Neural crest cell (in vitro differentiated cells): ENCODE results near the gene MTHFD1L. TPM values are rescaled to one million over a fixed set of nuclear protein-coding genes. Genes with fewer than 3 reads are reported as not detected.
"Not testable (repeated sequence)": the region's sequence is repeated elsewhere in the genome, so short reads cannot be mapped to it uniquely, and the experiment has no call there.

Experiments
- DNase-seq: peaks from one replicate; pipeline ENCODE4 v3.0.0; 2021; ENCODE audit warnings: low read depth, mixed read lengths, low spot score
- H3K27ac Mint-ChIP-seq: one replicate; pipeline ENCODE4 v1.8.0; 2021; ENCODE audit warnings: mild to moderate bottlenecking, mixed read lengths; ENCODE audit not compliant: unreplicated experiment
- H3K27me3 Mint-ChIP-seq: 2 replicates; pipeline ENCODE4 v1.8.0; 2021; ENCODE audit warnings: low read depth, mild to moderate bottlenecking, mixed read lengths
- H3K36me3 Mint-ChIP-seq: 2 replicates; pipeline ENCODE4 v1.8.0; 2021; ENCODE audit warnings: low read depth, mild to moderate bottlenecking, mixed read lengths
- H3K4me1 Mint-ChIP-seq: 2 replicates; pipeline ENCODE4 v1.8.0; 2021; ENCODE audit warnings: mixed read lengths
- H3K4me3 Mint-ChIP-seq: one replicate; pipeline ENCODE4 v1.8.0; 2021; ENCODE audit warnings: mild to moderate bottlenecking, mixed read lengths
- H3K9me3 Mint-ChIP-seq: 2 replicates; pipeline ENCODE4 v1.8.0; 2021; ENCODE audit warnings: mixed read lengths
- long read RNA-seq: library from polyadenylated mRNA; unstranded; transcript quantifications from one replicate; pipeline ENCODE4 v2.0.0, GENCODE V29; 2020
- total RNA-seq: library from RNA; stranded (reverse); gene quantifications from 2 replicates; pipeline ENCODE4 v1.2.1, GENCODE V29; 2021
- TF ChIP-seq, protein P1 (sequence below): fragments of 200-600 bp; sonication (generic); conservative IDR thresholded peaks from 2 replicates; pipeline ENCODE4 v1.5.0; 2021; ENCODE audit warnings: antibody characterized with exemption, mild to moderate bottlenecking

MTHFD1L gene
- total RNA-seq = 67.6 and 71.3 TPM in 2 replicates
- long read RNA-seq, partial matches to known transcripts = 33 of 40 reads
- long read RNA-seq, other reads (novel, unspliced or antisense) = 7 of 40 reads

DNA sequence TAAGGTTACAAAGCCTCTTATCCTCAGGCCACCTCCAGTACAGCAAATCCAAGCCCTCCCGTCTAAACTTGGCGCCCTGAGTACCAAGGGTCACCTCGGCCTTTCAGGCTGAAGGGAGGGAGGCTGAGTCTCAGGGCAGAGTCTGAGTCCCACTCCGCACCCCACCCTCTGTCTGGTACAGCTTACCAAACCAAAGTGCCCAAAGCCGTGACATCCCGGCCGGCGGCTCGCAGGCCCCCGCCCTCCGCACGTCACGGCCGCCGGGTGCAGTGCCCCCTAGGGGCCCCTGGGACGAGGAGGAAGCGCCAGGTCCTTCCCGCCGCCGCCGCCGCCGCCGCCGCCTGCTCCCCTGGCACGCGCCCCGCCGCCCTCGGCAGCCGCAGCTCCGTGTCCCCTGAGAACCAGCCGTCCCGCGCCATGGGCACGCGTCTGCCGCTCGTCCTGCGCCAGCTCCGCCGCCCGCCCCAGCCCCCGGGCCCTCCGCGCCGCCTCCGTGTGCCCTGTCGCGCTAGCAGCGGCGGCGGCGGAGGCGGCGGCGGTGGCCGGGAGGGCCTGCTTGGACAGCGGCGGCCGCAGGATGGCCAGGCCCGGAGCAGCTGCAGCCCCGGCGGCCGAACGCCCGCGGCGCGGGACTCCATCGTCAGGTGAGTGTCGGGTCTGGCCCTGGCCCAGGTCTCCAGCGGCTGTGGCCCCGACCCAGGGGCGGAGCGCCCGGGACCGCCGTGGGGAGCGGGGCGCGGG lies at the start of gene MTHFD1L:
TSS of gene MTHFD1L (plus strand) at position 297 of the 741 bp plus-strand sequence. CDS start at position 418, 121 bp downstream.
- H3K27ac Mint-ChIP-seq = peak within 1 kb of the TSS; percentile 96
- no peaks in the 10 kb centered on the region for H3K36me3 Mint-ChIP-seq

GRCh38 chr6:150816554-150816953 lies 48.9 kb upstream of the MTHFD1L start:
- not testable (repeated sequence) for H3K4me3 Mint-ChIP-seq, H3K9me3 Mint-ChIP-seq, DNase-seq, H3K27ac Mint-ChIP-seq, H3K27me3 Mint-ChIP-seq
- Mint-ChIP-seq H3K36me3 (peaks cover 16% of the 10 kb centered on the region), H3K4me1 (peaks cover 18% of the 10 kb centered on the region)

More for the DNA sequence above, at the start of gene MTHFD1L:
- peak within 1 kb of the TSS; percentile 95 for H3K4me3 Mint-ChIP-seq
- peak; percentile 74 for DNase-seq
- no peaks in the 10 kb centered on the region for H3K27me3 Mint-ChIP-seq
- TF ChIP-seq, protein P1, sequence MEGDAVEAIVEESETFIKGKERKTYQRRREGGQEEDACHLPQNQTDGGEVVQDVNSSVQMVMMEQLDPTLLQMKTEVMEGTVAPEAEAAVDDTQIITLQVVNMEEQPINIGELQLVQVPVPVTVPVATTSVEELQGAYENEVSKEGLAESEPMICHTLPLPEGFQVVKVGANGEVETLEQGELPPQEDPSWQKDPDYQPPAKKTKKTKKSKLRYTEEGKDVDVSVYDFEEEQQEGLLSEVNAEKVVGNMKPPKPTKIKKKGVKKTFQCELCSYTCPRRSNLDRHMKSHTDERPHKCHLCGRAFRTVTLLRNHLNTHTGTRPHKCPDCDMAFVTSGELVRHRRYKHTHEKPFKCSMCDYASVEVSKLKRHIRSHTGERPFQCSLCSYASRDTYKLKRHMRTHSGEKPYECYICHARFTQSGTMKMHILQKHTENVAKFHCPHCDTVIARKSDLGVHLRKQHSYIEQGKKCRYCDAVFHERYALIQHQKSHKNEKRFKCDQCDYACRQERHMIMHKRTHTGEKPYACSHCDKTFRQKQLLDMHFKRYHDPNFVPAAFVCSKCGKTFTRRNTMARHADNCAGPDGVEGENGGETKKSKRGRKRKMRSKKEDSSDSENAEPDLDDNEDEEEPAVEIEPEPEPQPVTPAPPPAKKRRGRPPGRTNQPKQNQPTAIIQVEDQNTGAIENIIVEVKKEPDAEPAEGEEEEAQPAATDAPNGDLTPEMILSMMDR = peak; percentile 66
- no peaks in the 10 kb centered on the region for H3K9me3 Mint-ChIP-seq
- H3K4me1 Mint-ChIP-seq = peaks cover 20% of the 10 kb centered on the region

DNA sequence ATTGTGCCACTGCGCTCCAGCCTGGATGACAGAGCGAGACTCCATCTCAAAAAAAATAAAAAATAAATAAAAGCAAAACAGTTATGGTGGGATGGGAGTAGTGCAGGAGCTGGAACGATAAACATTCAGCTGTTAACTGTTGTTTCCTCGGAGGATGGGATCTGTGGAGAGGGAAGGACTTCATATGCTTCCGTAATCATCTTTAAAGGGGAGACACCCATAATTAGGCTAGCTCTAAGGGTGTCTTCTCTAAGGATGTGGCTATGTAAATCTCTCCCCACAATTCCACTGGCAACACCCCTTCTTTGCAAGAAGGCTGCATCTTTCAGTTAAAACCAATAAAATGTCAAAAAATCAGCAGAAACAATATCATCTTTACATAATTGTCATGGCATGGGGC lies 42.6 kb upstream of the MTHFD1L start:
- no peaks in the 10 kb centered on the region for H3K27me3 Mint-ChIP-seq

GRCh38 chr6:150826788-150827187 lies 38.7 kb upstream of the MTHFD1L start:
- no peak for DNase-seq
- H3K27me3 Mint-ChIP-seq = no peaks in the 10 kb centered on the region
- no peak overlapping the region for H3K27ac Mint-ChIP-seq

More for the DNA sequence above, 42.6 kb upstream of the MTHFD1L start:
- Mint-ChIP-seq H3K4me3 (no peak overlapping the region), H3K4me1 (no peaks in the 10 kb centered on the region), H3K36me3 (no peaks in the 10 kb centered on the region), H3K27ac (no peak overlapping the region), H3K9me3 (no peaks in the 10 kb centered on the region)
- no peak for DNase-seq
- TF ChIP-seq, protein P1 = no peak

DNA sequence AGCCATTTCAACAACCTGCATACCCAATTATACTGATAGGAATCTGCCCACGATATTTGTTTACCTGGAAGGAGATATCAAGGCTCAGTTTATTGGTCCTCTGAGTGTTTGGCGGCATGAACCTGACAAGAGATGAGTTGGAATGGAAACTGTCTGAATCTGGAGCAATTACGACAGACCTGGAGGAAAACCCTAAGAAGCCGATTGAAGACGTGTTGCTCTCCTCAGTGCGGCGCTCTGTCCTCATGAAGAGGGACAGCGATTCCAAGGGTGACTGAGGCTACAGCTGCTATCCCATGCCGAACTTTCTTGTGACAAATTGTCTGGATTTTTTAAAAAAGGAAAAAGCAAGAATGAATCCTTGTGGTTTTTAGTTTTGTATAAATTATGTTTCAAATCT lies 37.4 kb upstream of the MTHFD1L start:
- H3K36me3 Mint-ChIP-seq, H3K27me3 Mint-ChIP-seq, DNase-seq, H3K27ac Mint-ChIP-seq, H3K4me3 Mint-ChIP-seq, H3K9me3 Mint-ChIP-seq, H3K4me1 Mint-ChIP-seq: not testable (repeated sequence)

More at GRCh38 chr6:150826788-150827187, 38.7 kb upstream of the MTHFD1L start:
- Mint-ChIP-seq H3K4me3 (no peak overlapping the region), H3K4me1 (no peaks in the 10 kb centered on the region), H3K9me3 (no peaks in the 10 kb centered on the region), H3K36me3 (peaks cover 3% of the 10 kb centered on the region)
- TF ChIP-seq, protein P1 = no peak

GRCh38 chr6:150830439-150831165 lies 34.9 kb upstream of the MTHFD1L start:
- no peak for DNase-seq
- Mint-ChIP-seq H3K9me3 (no peaks in the 10 kb centered on the region), H3K27ac (no peak overlapping the region), H3K36me3 (peaks cover 3% of the 10 kb centered on the region), H3K27me3 (no peaks in the 10 kb centered on the region), H3K4me1 (no peaks in the 10 kb centered on the region), H3K4me3 (no peak overlapping the region)
- TF ChIP-seq, protein P1 = no peak
